Spinal cord (tissue), 10 donors: ENCODE measurements around the gene PCGF3. TPM values are rescaled to one million over a fixed set of nuclear protein-coding genes. Genes with fewer than 3 reads are reported as not detected.
"Not testable (repeated sequence)": the region's sequence is repeated elsewhere in the genome, so short reads cannot be mapped to it uniquely, and the experiment has no call there.

Experiments
- DNase-seq, 6 donors: peaks; one replicate each; pipeline versions ENCODE4 v3.0.0 to v3.0.0-alpha.2; 2013 to 2015; ENCODE audit warnings: low spot score in 6 of 6, low read depth in 4 of 6
- H3K27ac ChIP-seq: one replicate; pipeline ENCODE4 v1.5.1; 2013; ENCODE audit warnings: low read depth, low read length, control low read depth
- H3K27me3 ChIP-seq: one replicate; pipeline ENCODE4 v1.6.1; 2013; ENCODE audit warnings: low read length; ENCODE audit not compliant: control insufficient read depth, insufficient read depth
- H3K36me3 ChIP-seq: one replicate; pipeline ENCODE4 v1.6.1; 2013; ENCODE audit warnings: low read length; ENCODE audit not compliant: control insufficient read depth, insufficient read depth
- H3K4me1 ChIP-seq: one replicate; pipeline ENCODE4 v1.6.1; 2013; ENCODE audit warnings: low read length; ENCODE audit not compliant: control insufficient read depth, insufficient read depth
- H3K4me3 ChIP-seq: one replicate; pipeline ENCODE4 v1.5.1; 2013; ENCODE audit warnings: low read depth, low read length, control low read depth
- H3K9me3 ChIP-seq: one replicate; pipeline ENCODE4 v1.6.1; 2013; ENCODE audit warnings: low read length; ENCODE audit not compliant: control insufficient read depth, insufficient read depth
- WGBS: methylation state at CpG from one replicate; pipeline ENCODE4 v1.1.5; 2013; ENCODE audit warnings: missing lambda C conversion rate; ENCODE audit not compliant: insufficient coverage; 5-methylcytosine and 5-hydroxymethylcytosine counted together
- polyA plus RNA-seq, 2 donors: library from polyadenylated mRNA; unstranded; fragments of 120-200 nt; gene quantifications; one replicate each; pipeline ENCODE4 v1.2.1, GENCODE V29; 2013; ENCODE audit not compliant: insufficient read length in 2 of 2
- total RNA-seq, 2 donors: library from RNA; depleted of rRNA in 1 of 2; stranded (reverse); fragments of 120-200 nt in 1 of 2; fragments of >200 nt in 1 of 2; gene quantifications; one replicate each; pipeline versions ENCODE4 v1.2.3 to v1.2.4, GENCODE V29; 2013 to 2014
- donor health status: healthy.

PCGF3 gene
- total and polyA plus RNA-seq, 4 donors: 40.4 to 80.2 (median 61.8) TPM

GRCh38 chr4:768995-769394 is 63.4 kb downstream of the PCGF3 start:
- Histone ChIP-seq H3K4me3 (no peak overlapping the region), H3K4me1 (peaks cover 29% of the 10 kb centered on the region), H3K27ac (no peak overlapping the region), H3K27me3 (no peaks in the 10 kb centered on the region), H3K36me3 (peaks cover 72% of the 10 kb centered on the region), H3K9me3 (no peaks in the 10 kb centered on the region)
- DNase-seq: no peak
- WGBS: 85% methylated on average over 9 of the region's 12 CpGs

GRCh38 chr4:769511-769910 is 63.9 kb downstream of the PCGF3 start:
- no peak overlapping the region for H3K27ac ChIP-seq
- DNase-seq: no peak
- 87% methylated on average over 19 of the region's 19 CpGs for WGBS
- no peaks in the 10 kb centered on the region for H3K9me3 ChIP-seq
- H3K27me3 ChIP-seq: no peaks in the 10 kb centered on the region
- H3K4me1 ChIP-seq: peaks cover 29% of the 10 kb centered on the region
- H3K36me3 ChIP-seq: peaks cover 68% of the 10 kb centered on the region
- H3K4me3 ChIP-seq: no peak overlapping the region

- Histone ChIP-seq H3K27ac (no peak overlapping the region), H3K36me3 (peaks cover 68% of the 10 kb centered on the region), H3K9me3 (no peaks in the 10 kb centered on the region), H3K4me3 (no peak overlapping the region), H3K27me3 (no peaks in the 10 kb centered on the region), H3K4me1 (peaks cover 29% of the 10 kb centered on the region)
- 95% methylated on average over 4 of the region's 5 CpGs for WGBS
- DNase-seq: no peak
Measured at GRCh38 chr4:770022-770421, 64.4 kb downstream of the PCGF3 start.

- peaks cover 65% of the 10 kb centered on the region for H3K36me3 ChIP-seq
- H3K4me3 ChIP-seq: no peak overlapping the region
- H3K27ac ChIP-seq: no peak overlapping the region
- peaks cover 25% of the 10 kb centered on the region for H3K4me1 ChIP-seq
- H3K27me3 ChIP-seq: no peaks in the 10 kb centered on the region
- WGBS: 84% methylated on average over 5 of the region's 6 CpGs
- H3K9me3 ChIP-seq: no peaks in the 10 kb centered on the region
- no peak for DNase-seq
Measured at GRCh38 chr4:771464-771863, 65.8 kb downstream of the PCGF3 start.

GRCh38 chr4:772118-772517 is 66.5 kb downstream of the PCGF3 start:
- peaks cover 25% of the 10 kb centered on the region for H3K4me1 ChIP-seq
- H3K9me3 ChIP-seq: no peaks in the 10 kb centered on the region
- peaks cover 64% of the 10 kb centered on the region for H3K36me3 ChIP-seq
- no peak overlapping the region for H3K4me3 ChIP-seq
- WGBS: 63% methylated on average over 3 of the region's 7 CpGs
- no peaks in the 10 kb centered on the region for H3K27me3 ChIP-seq
- DNase-seq: no peak
- H3K27ac ChIP-seq: no peak overlapping the region

- Histone ChIP-seq H3K27ac (no peak overlapping the region), H3K27me3 (no peaks in the 10 kb centered on the region), H3K4me1 (peaks cover 25% of the 10 kb centered on the region), H3K4me3 (no peak overlapping the region), H3K9me3 (no peaks in the 10 kb centered on the region), H3K36me3 (peaks cover 65% of the 10 kb centered on the region)
- WGBS: 81% methylated on average over 7 of the region's 8 CpGs
- DNase-seq: no peak
Measured at GRCh38 chr4:772776-773175, 67.1 kb downstream of the PCGF3 start.

- peaks cover 25% of the 10 kb centered on the region for H3K4me1 ChIP-seq
- no peak overlapping the region for H3K27ac ChIP-seq
Measured at GRCh38 chr4:773214-773613, 67.6 kb downstream of the PCGF3 start.

GRCh38 chr4:774419-775092 is 68.9 kb downstream of the PCGF3 start:
- H3K4me1 ChIP-seq: peaks cover 28% of the 10 kb centered on the region
- H3K9me3 ChIP-seq, H3K4me3 ChIP-seq, DNase-seq, H3K27me3 ChIP-seq, H3K27ac ChIP-seq: not testable (repeated sequence)
- 82% methylated on average over 25 of the region's 30 CpGs for WGBS
- H3K36me3 ChIP-seq: peaks cover 62% of the 10 kb centered on the region

More at GRCh38 chr4:773214-773613, 67.6 kb downstream of the PCGF3 start:
- no peak overlapping the region for H3K4me3 ChIP-seq
- 82% methylated on average over 9 of the region's 9 CpGs for WGBS
- DNase-seq: no peak
- peaks cover 62% of the 10 kb centered on the region for H3K36me3 ChIP-seq
- no peaks in the 10 kb centered on the region for H3K27me3 ChIP-seq
- H3K9me3 ChIP-seq: no peaks in the 10 kb centered on the region

GRCh38 chr4:775485-775884 is 69.9 kb downstream of the PCGF3 start:
- H3K4me3 ChIP-seq, H3K27ac ChIP-seq, H3K27me3 ChIP-seq, H3K9me3 ChIP-seq, DNase-seq: not testable (repeated sequence)
- peaks cover 67% of the 10 kb centered on the region for H3K36me3 ChIP-seq
- peaks cover 37% of the 10 kb centered on the region for H3K4me1 ChIP-seq
- 100% methylated on average over 2 of the region's 2 CpGs for WGBS

GRCh38 chr4:776743-777441 is 71.3 kb downstream of the PCGF3 start:
- Histone ChIP-seq H3K4me1 (peaks cover 36% of the 10 kb centered on the region), H3K27me3 (no peaks in the 10 kb centered on the region), H3K27ac (no peak overlapping the region), H3K9me3 (no peaks in the 10 kb centered on the region), H3K36me3 (peaks cover 60% of the 10 kb centered on the region), H3K4me3 (no peak overlapping the region)
- WGBS: 91% methylated on average over 8 of the region's 9 CpGs
- DNase-seq: no peak
